Naive B cell (primary cell): Measurements from ENCODE around the gene STK10. TPM values are rescaled to one million over a fixed set of nuclear protein-coding genes. Genes with fewer than 3 reads are reported as not detected.

ENCODE experiments used
- ATAC-seq, 2 donors: fragments of 150-1000 bp; cut with Tn5 transposase; 2 replicates each; pipeline ENCODE4 v1.10.0; 2021; ENCODE audit warnings: low read depth in 2 of 2, mild to moderate bottlenecking in 2 of 2, moderate library complexity in 2 of 2
- DNase-seq: peaks from one replicate; pipeline ENCODE4 v3.0.0; 2022
- H3K27ac Mint-ChIP-seq, 6 donors: one replicate each; pipeline ENCODE4 v1.8.0; 2020 to 2022; ENCODE audit warnings: mild to moderate bottlenecking in 6 of 6, mixed read lengths in 6 of 6, moderate library complexity in 5 of 6, inconsistent platforms in 2 of 6
- H3K27me3 Mint-ChIP-seq, 3 donors: one replicate each; pipeline ENCODE4 v1.8.0; 2021 to 2022; ENCODE audit warnings: mixed read lengths in 3 of 3, mild to moderate bottlenecking in 1 of 3
- H3K36me3 Mint-ChIP-seq, 2 donors: one replicate each; pipeline ENCODE4 v1.8.0; 2020 to 2022; ENCODE audit warnings: mixed read lengths in 2 of 2, inconsistent platforms in 1 of 2, mild to moderate bottlenecking in 1 of 2
- H3K4me1 Mint-ChIP-seq, 3 donors: one replicate each; pipeline ENCODE4 v1.8.0; 2020 to 2022; ENCODE audit warnings: mixed read lengths in 3 of 3, inconsistent platforms in 1 of 3, mild to moderate bottlenecking in 1 of 3, moderate library complexity in 1 of 3
- H3K4me3 Mint-ChIP-seq, 8 donors: one replicate each; pipeline ENCODE4 v1.8.0; 2020 to 2022; ENCODE audit warnings: mild to moderate bottlenecking in 8 of 8, mixed read lengths in 8 of 8, moderate library complexity in 8 of 8, inconsistent platforms in 2 of 8
- H3K9me3 Mint-ChIP-seq, 7 donors: one replicate each; pipeline ENCODE4 v1.8.0; 2020 to 2022; ENCODE audit warnings: mixed read lengths in 7 of 7, mild to moderate bottlenecking in 5 of 7, inconsistent platforms in 2 of 7, moderate library complexity in 1 of 7
- polyA plus RNA-seq, 6 donors: library from polyadenylated mRNA; unstranded; fragments of 300-500 nt; fragmentation: Illumina TruSeq; gene quantifications; one replicate each; pipeline ENCODE4 v1.2.3, GENCODE V29; 2021; ENCODE audit warnings: low read depth in 6 of 6

Gene STK10
- polyA plus RNA-seq, 6 donors from 2014 or later, result 12.2 to 73.3 (median 36.3) TPM

GRCh38 chr5:172075656-172076055 is 112.4 kb downstream of the STK10 start:
- H3K4me3 Mint-ChIP-seq, result no peak overlapping the region
- ATAC-seq, result no peak
- no peaks in the 10 kb centered on the region for H3K27me3 Mint-ChIP-seq
- peaks cover 29 to 30% of the 10 kb centered on the region in 2 donors for H3K36me3 Mint-ChIP-seq
- peaks cover 4 to 10% (median 8%) of the 10 kb centered on the region in 3 donors for H3K4me1 Mint-ChIP-seq
- no peak for DNase-seq
- peak overlapping the region in 1 of 6 donors; percentile 91 for H3K27ac Mint-ChIP-seq
- no peaks in the 10 kb centered on the region for H3K9me3 Mint-ChIP-seq

- H3K9me3 Mint-ChIP-seq, result no peaks in the 10 kb centered on the region
- H3K4me1 Mint-ChIP-seq, result peaks cover 4 to 15% (median 12%) of the 10 kb centered on the region in 3 donors
- DNase-seq (no peak), ATAC-seq (no peak)
- peaks cover 21 to 22% of the 10 kb centered on the region in 2 donors for H3K36me3 Mint-ChIP-seq
- H3K27ac Mint-ChIP-seq, result peak overlapping the region in 2 of 6 donors; percentile 57 to 63
- no peaks in the 10 kb centered on the region for H3K27me3 Mint-ChIP-seq
- H3K4me3 Mint-ChIP-seq, result no peak overlapping the region
Observed at GRCh38 chr5:172074896-172075295, 113.1 kb downstream of the STK10 start.

- DNase-seq (no peak), ATAC-seq (no peak)
- H3K27me3 Mint-ChIP-seq, result no peaks in the 10 kb centered on the region
- peak overlapping the region in 4 of 6 donors; percentile 23 to 86 (median 54) for H3K27ac Mint-ChIP-seq
- H3K36me3 Mint-ChIP-seq, result peaks cover 11 to 14% of the 10 kb centered on the region in 2 donors
- H3K9me3 Mint-ChIP-seq, result no peaks in the 10 kb centered on the region
- H3K4me1 Mint-ChIP-seq, result peaks cover 17 to 24% (median 24%) of the 10 kb centered on the region in 3 donors
- no peak overlapping the region for H3K4me3 Mint-ChIP-seq
Observed at GRCh38 chr5:172071309-172071875, 116.6 kb downstream of the STK10 start.

- Mint-ChIP-seq H3K4me3 (no peak overlapping the region), H3K4me1 (peaks cover 19 to 27% (median 21%) of the 10 kb centered on the region in 3 donors), H3K36me3 (peaks cover 25 to 49% of the 10 kb centered on the region in 2 donors), H3K9me3 (no peaks in the 10 kb centered on the region), H3K27me3 (no peaks in the 10 kb centered on the region), H3K27ac (peak overlapping the region in 3 of 6 donors; percentile 7 to 82 (median 32))
- DNase-seq (no peak), ATAC-seq (no peak)
Observed at GRCh38 chr5:172065431-172066065, 122.5 kb downstream of the STK10 start.

GRCh38 chr5:172064766-172065165 is 123.3 kb downstream of the STK10 start:
- H3K4me1 Mint-ChIP-seq, result peaks cover 16 to 27% (median 20%) of the 10 kb centered on the region in 3 donors
- peak overlapping the region in 3 of 6 donors; percentile 19 to 74 (median 61) for H3K27ac Mint-ChIP-seq
- no peaks in the 10 kb centered on the region for H3K27me3 Mint-ChIP-seq

GRCh38 chr5:172064358-172064757 is 123.7 kb downstream of the STK10 start:
- DNase-seq, result no peak
- no peaks in the 10 kb centered on the region for H3K9me3 Mint-ChIP-seq
- ATAC-seq, result no peak
- no peaks in the 10 kb centered on the region for H3K27me3 Mint-ChIP-seq
- peak overlapping the region in 3 of 6 donors; percentile 19 to 74 (median 52) for H3K27ac Mint-ChIP-seq
- peaks cover 30 to 55% of the 10 kb centered on the region in 2 donors for H3K36me3 Mint-ChIP-seq
- H3K4me1 Mint-ChIP-seq, result peaks cover 17 to 27% (median 24%) of the 10 kb centered on the region in 3 donors
- H3K4me3 Mint-ChIP-seq, result no peak overlapping the region

More at GRCh38 chr5:172064766-172065165, 123.3 kb downstream of the STK10 start:
- no peak for ATAC-seq
- no peak for DNase-seq
- no peak overlapping the region for H3K4me3 Mint-ChIP-seq
- peaks cover 26 to 51% of the 10 kb centered on the region in 2 donors for H3K36me3 Mint-ChIP-seq
- no peaks in the 10 kb centered on the region for H3K9me3 Mint-ChIP-seq

GRCh38 chr5:172063463-172064235 is 124.4 kb downstream of the STK10 start:
- Mint-ChIP-seq H3K27ac (peak overlapping the region in 4 of 6 donors; percentile 19 to 91 (median 64)), H3K9me3 (no peaks in the 10 kb centered on the region), H3K36me3 (peaks cover 30 to 57% of the 10 kb centered on the region in 2 donors), H3K4me3 (no peak overlapping the region), H3K4me1 (peaks cover 17 to 26% (median 23%) of the 10 kb centered on the region in 3 donors), H3K27me3 (no peaks in the 10 kb centered on the region)
- no peak for DNase-seq
- ATAC-seq, result no peak

- Mint-ChIP-seq H3K9me3 (no peaks in the 10 kb centered on the region), H3K36me3 (peaks cover 32 to 69% of the 10 kb centered on the region in 2 donors), H3K4me1 (peaks cover 0 to 14% (median 6%) of the 10 kb centered on the region in 3 donors), H3K27me3 (no peaks in the 10 kb centered on the region), H3K27ac (peak overlapping the region in 5 of 6 donors; percentile 29 to 92 (median 67)), H3K4me3 (peak overlapping the region in 4 of 8 donors; percentile 24 to 65 (median 46))
- no peak for DNase-seq
- no peak for ATAC-seq
Observed at GRCh38 chr5:172059661-172060100, 128.3 kb downstream of the STK10 start.

GRCh38 chr5:172058088-172058487 is 129.9 kb downstream of the STK10 start:
- ATAC-seq (no peak), DNase-seq (no peak)
- H3K27ac Mint-ChIP-seq, result no peak overlapping the region
- H3K4me1 Mint-ChIP-seq, result peaks cover 0 to 9% (median 6%) of the 10 kb centered on the region in 3 donors
- no peaks in the 10 kb centered on the region for H3K9me3 Mint-ChIP-seq
- no peak overlapping the region for H3K4me3 Mint-ChIP-seq
- H3K27me3 Mint-ChIP-seq, result no peaks in the 10 kb centered on the region
- peaks cover 23 to 54% of the 10 kb centered on the region in 2 donors for H3K36me3 Mint-ChIP-seq

GRCh38 chr5:172055996-172056395 is 132.0 kb downstream of the STK10 start:
- ATAC-seq (no peak), DNase-seq (no peak)
- Mint-ChIP-seq H3K36me3 (peaks cover 21 to 44% of the 10 kb centered on the region in 2 donors), H3K4me3 (no peak overlapping the region), H3K27ac (peak overlapping the region in 3 of 6 donors; percentile 12 to 45 (median 43)), H3K9me3 (no peaks in the 10 kb centered on the region), H3K4me1 (peaks cover 0 to 9% (median 6%) of the 10 kb centered on the region in 3 donors), H3K27me3 (no peaks in the 10 kb centered on the region)

- Mint-ChIP-seq H3K9me3 (no peaks in the 10 kb centered on the region), H3K4me3 (no peak overlapping the region), H3K27me3 (no peaks in the 10 kb centered on the region), H3K27ac (peak overlapping the region in 3 of 6 donors; percentile 12 to 76 (median 20)), H3K4me1 (peaks cover 0 to 9% (median 6%) of the 10 kb centered on the region in 3 donors), H3K36me3 (peaks cover 16 to 40% of the 10 kb centered on the region in 2 donors)
- DNase-seq (no peak), ATAC-seq (no peak)
Observed at GRCh38 chr5:172055421-172055820, 132.6 kb downstream of the STK10 start.

- DNase-seq (no peak), ATAC-seq (no peak)
- Mint-ChIP-seq H3K9me3 (no peaks in the 10 kb centered on the region), H3K36me3 (peaks cover 15 to 37% of the 10 kb centered on the region in 2 donors), H3K4me1 (peaks cover 0 to 8% (median 4%) of the 10 kb centered on the region in 3 donors), H3K27ac (no peak overlapping the region), H3K4me3 (no peak overlapping the region), H3K27me3 (no peaks in the 10 kb centered on the region)
Observed at GRCh38 chr5:172054611-172055153, 133.3 kb downstream of the STK10 start.
